Neural crest cell (in vitro differentiated cells): ENCODE results near the gene TLR6. TPM values are rescaled to one million over a fixed set of nuclear protein-coding genes. Genes with fewer than 3 reads are reported as not detected.
A peak's percentile ranks its signal among the peaks of the same experiment; 100 is the strongest.

Experiments used
- DNase-seq: peaks from one replicate; pipeline ENCODE4 v3.0.0; 2021; ENCODE audit warnings: low read depth, mixed read lengths, low spot score
- H3K27ac Mint-ChIP-seq: one replicate; pipeline ENCODE4 v1.8.0; 2021; ENCODE audit warnings: mild to moderate bottlenecking, mixed read lengths; ENCODE audit not compliant: unreplicated experiment
- H3K27me3 Mint-ChIP-seq: 2 replicates; pipeline ENCODE4 v1.8.0; 2021; ENCODE audit warnings: low read depth, mild to moderate bottlenecking, mixed read lengths
- H3K36me3 Mint-ChIP-seq: 2 replicates; pipeline ENCODE4 v1.8.0; 2021; ENCODE audit warnings: low read depth, mild to moderate bottlenecking, mixed read lengths
- H3K4me1 Mint-ChIP-seq: 2 replicates; pipeline ENCODE4 v1.8.0; 2021; ENCODE audit warnings: mixed read lengths
- H3K4me3 Mint-ChIP-seq: one replicate; pipeline ENCODE4 v1.8.0; 2021; ENCODE audit warnings: mild to moderate bottlenecking, mixed read lengths
- H3K9me3 Mint-ChIP-seq: 2 replicates; pipeline ENCODE4 v1.8.0; 2021; ENCODE audit warnings: mixed read lengths
- CTCF ChIP-seq: fragments of 200-600 bp; sonication (generic); conservative IDR thresholded peaks from 2 replicates; pipeline ENCODE4 v1.5.0; 2021; ENCODE audit warnings: antibody characterized with exemption, mild to moderate bottlenecking
- long read RNA-seq: library from polyadenylated mRNA; unstranded; transcript quantifications from one replicate; pipeline ENCODE4 v2.0.0, GENCODE V29; 2020
- total RNA-seq: library from RNA; stranded (reverse); gene quantifications from 2 replicates; pipeline ENCODE4 v1.2.1, GENCODE V29; 2021

The TLR6 gene
- total RNA-seq = 0.11 and 0.19 TPM in 2 replicates
- long read RNA-seq = 0 reads

- no peak within 1 kb of the TSS for H3K4me3 Mint-ChIP-seq
- H3K9me3 Mint-ChIP-seq = no peaks in the 10 kb centered on the region
- H3K4me1 Mint-ChIP-seq = peaks cover 24% of the 10 kb centered on the region
- H3K36me3 Mint-ChIP-seq = no peaks in the 10 kb centered on the region
- peaks cover 2% of the 10 kb centered on the region for H3K27me3 Mint-ChIP-seq
- peak; percentile 88 for TF ChIP-seq CTCF
- no peak within 1 kb of the TSS for H3K27ac Mint-ChIP-seq
- DNase-seq = peak; percentile 54
These were observed at the start of gene TLR6 for GRCh38 chr4:38856524-38857337. Gene TLR6 (minus strand): TSS chr4:38856817. CDS start chr4:38829473, 27,344 bp downstream.

GRCh38 chr4:38905652-38906385 lies 49.2 kb upstream of the TLR6 start:
- H3K4me3 Mint-ChIP-seq = no peak overlapping the region
- no peaks in the 10 kb centered on the region for H3K36me3 Mint-ChIP-seq
- H3K27ac Mint-ChIP-seq = no peak overlapping the region
- no peaks in the 10 kb centered on the region for H3K9me3 Mint-ChIP-seq
- peaks cover 3% of the 10 kb centered on the region for H3K4me1 Mint-ChIP-seq
- no peak for DNase-seq
- no peak for TF ChIP-seq CTCF
- H3K27me3 Mint-ChIP-seq = no peaks in the 10 kb centered on the region

- Mint-ChIP-seq H3K4me3 (no peak overlapping the region), H3K36me3 (no peaks in the 10 kb centered on the region), H3K27ac (no peak overlapping the region), H3K9me3 (no peaks in the 10 kb centered on the region), H3K4me1 (peaks cover 3% of the 10 kb centered on the region), H3K27me3 (no peaks in the 10 kb centered on the region)
- no peak for TF ChIP-seq CTCF
- no peak for DNase-seq
These were observed 48.1 kb upstream of the TLR6 start for GRCh38 chr4:38904682-38905081.

GRCh38 chr4:38904090-38904666 lies 47.6 kb upstream of the TLR6 start:
- Mint-ChIP-seq H3K9me3 (no peaks in the 10 kb centered on the region), H3K27ac (no peak overlapping the region), H3K27me3 (no peaks in the 10 kb centered on the region), H3K36me3 (no peaks in the 10 kb centered on the region), H3K4me3 (no peak overlapping the region), H3K4me1 (peaks cover 3% of the 10 kb centered on the region)
- no peak for DNase-seq
- no peak for TF ChIP-seq CTCF

- peak; percentile 67 for TF ChIP-seq CTCF
- Mint-ChIP-seq H3K4me3 (no peak overlapping the region), H3K36me3 (no peaks in the 10 kb centered on the region), H3K4me1 (peaks cover 3% of the 10 kb centered on the region), H3K27ac (no peak overlapping the region), H3K9me3 (no peaks in the 10 kb centered on the region), H3K27me3 (no peaks in the 10 kb centered on the region)
- DNase-seq = no peak
These were observed 46.1 kb upstream of the TLR6 start for GRCh38 chr4:38902695-38903094.
